Breast epithelium (tissue), 4 donors: Measurements from ENCODE around the gene COL8A2. TPM values are rescaled to one million over a fixed set of nuclear protein-coding genes. Genes with fewer than 3 reads are reported as not detected.

Experiments
- DNase-seq, 2 donors: peaks; one replicate each; pipeline ENCODE4 v3.0.0-alpha.2; 2019; ENCODE audit warnings: low spot score in 2 of 2
- H3K27ac ChIP-seq, 2 donors: fragments of 200-600 bp; sonication (generic) in 1 of 2; one replicate each; pipeline ENCODE4 v1.5.1; 2016 to 2019; ENCODE audit warnings: mild to moderate bottlenecking in 1 of 2
- H3K27me3 ChIP-seq, 2 donors: fragments of 200-600 bp; sonication (generic) in 1 of 2; one replicate each; pipeline versions ENCODE4 v1.5.1 to v1.6.0; 2017 to 2019; ENCODE audit warnings: control low read depth in 1 of 2, mild to moderate bottlenecking in 1 of 2
- H3K36me3 ChIP-seq: fragments of 200-600 bp; one replicate; pipeline ENCODE4 v1.5.1; 2019
- H3K4me1 ChIP-seq, 2 donors: fragments of 200-600 bp; sonication (generic); one replicate each; pipeline ENCODE4 v1.5.1; 2016 to 2019; ENCODE audit warnings: control low read depth in 1 of 2
- H3K4me3 ChIP-seq, 3 donors: fragments of 200-600 bp; sonication (generic); 1 replicate in 2 of 3; 2 replicates in 1 of 3; pipeline ENCODE4 v1.5.1; 2016 to 2019; ENCODE audit warnings: mild to moderate bottlenecking in 3 of 3, moderate library complexity in 2 of 3
- H3K9me3 ChIP-seq, 2 donors: fragments of 200-600 bp; sonication (generic) in 1 of 2; one replicate each; pipeline ENCODE4 v1.5.1; 2016 to 2019; ENCODE audit warnings: control low read depth in 1 of 2
- CTCF ChIP-seq, 3 donors: fragments of 450-650 bp; IDR thresholded peaks; one replicate each; pipeline ENCODE4 v1.5.1; 2016 to 2017; ENCODE audit warnings: antibody characterized with exemption in 3 of 3, mild to moderate bottlenecking in 3 of 3, moderate library complexity in 3 of 3
- POLR2A ChIP-seq: fragments of 450-650 bp; IDR thresholded peaks from one replicate; pipeline ENCODE4 v1.6.1; 2016; ENCODE audit warnings: antibody characterized with exemption, mild to moderate bottlenecking, moderate library complexity
- POLR2AphosphoS5 ChIP-seq, 3 donors: sonication (generic); formaldehyde crosslinking; IDR thresholded peaks; one replicate each; pipeline ENCODE4 v1.6.1; 2017; ENCODE audit warnings: antibody characterized with exemption in 3 of 3
- intact Hi-C: fragments of 100-400 bp; cut with DNase I; formaldehyde crosslinking; loops from one replicate; pipeline ENCODE4 v1.15.1; 2023; ENCODE audit warnings: low total_unique reads
- total RNA-seq, 3 donors: library from RNA; depleted of rRNA; stranded (reverse); fragments of >200 nt; gene quantifications; one replicate each; pipeline ENCODE4 v1.1.0, GENCODE V29; 2016

COL8A2 gene
- total RNA-seq, 3 donors from 2014 or later: 3.4 to 20.6 (median 11.1) TPM

GRCh38 chr1:36142121-36142520, 17.1 kb upstream of the COL8A2 start:
- H3K9me3 ChIP-seq: no peaks in the 10 kb centered on the region
- no peak for DNase-seq
- H3K27me3 ChIP-seq: no peaks in the 10 kb centered on the region
- H3K4me1 ChIP-seq: no peaks in the 10 kb centered on the region
- no peak for TF ChIP-seq POLR2AphosphoS5 (IDR thresholded peaks at IDR 0.05)
- TF ChIP-seq POLR2A: no peak
- no peak for TF ChIP-seq CTCF (IDR thresholded peaks at IDR 0.05)
- H3K36me3 ChIP-seq: no peaks in the 10 kb centered on the region
- peak overlapping the region; percentile 59 to 65 for H3K27ac ChIP-seq
- intact Hi-C loops: no loop called here
- no peak overlapping the region for H3K4me3 ChIP-seq

- TF ChIP-seq POLR2A (no peak), POLR2AphosphoS5 (IDR thresholded peaks at IDR 0.05) (no peak), CTCF (IDR thresholded peaks at IDR 0.05) (no peak)
- Histone ChIP-seq H3K27me3 (no peaks in the 10 kb centered on the region), H3K27ac (no peak overlapping the region), H3K4me3 (no peak overlapping the region), H3K4me1 (peaks cover 2 to 7% of the 10 kb centered on the region in 2 donors), H3K9me3 (no peaks in the 10 kb centered on the region), H3K36me3 (no peaks in the 10 kb centered on the region)
- no peak for DNase-seq
- intact Hi-C loops: no loop called here
Observed at GRCh38 chr1:36139521-36139920, 14.5 kb upstream of the COL8A2 start.

- H3K27me3 ChIP-seq: no peaks in the 10 kb centered on the region
- H3K36me3 ChIP-seq: no peaks in the 10 kb centered on the region
- H3K4me3 ChIP-seq: no peak overlapping the region
- no peak for DNase-seq
- H3K4me1 ChIP-seq: peaks cover 7% of the 10 kb centered on the region in 2 donors
- TF ChIP-seq POLR2A (no peak), CTCF (IDR thresholded peaks at IDR 0.05) (no peak), POLR2AphosphoS5 (IDR thresholded peaks at IDR 0.05) (no peak)
- H3K27ac ChIP-seq: peak overlapping the region in 1 of 2 donors; percentile 77
- intact Hi-C loops: no loop called here
- no peaks in the 10 kb centered on the region for H3K9me3 ChIP-seq
Observed at GRCh38 chr1:36137776-36138175, 12.8 kb upstream of the COL8A2 start.

GRCh38 chr1:36137226-36137625, 12.2 kb upstream of the COL8A2 start:
- TF ChIP-seq POLR2A: no peak
- no peak for TF ChIP-seq CTCF (IDR thresholded peaks at IDR 0.05)
- TF ChIP-seq POLR2AphosphoS5 (IDR thresholded peaks at IDR 0.05): no peak
- Histone ChIP-seq H3K27ac (peak overlapping the region; percentile 77 to 84), H3K9me3 (no peaks in the 10 kb centered on the region), H3K27me3 (no peaks in the 10 kb centered on the region), H3K4me3 (no peak overlapping the region), H3K36me3 (no peaks in the 10 kb centered on the region), H3K4me1 (peaks cover 7% of the 10 kb centered on the region in 2 donors)
- intact Hi-C loops: no loop called here
- no peak for DNase-seq

- peak in 1 of 2 donors; percentile 67 for DNase-seq
- Histone ChIP-seq H3K27me3 (no peaks in the 10 kb centered on the region), H3K4me1 (peaks cover 7% of the 10 kb centered on the region in 2 donors), H3K9me3 (no peaks in the 10 kb centered on the region), H3K4me3 (no peak overlapping the region), H3K36me3 (no peaks in the 10 kb centered on the region), H3K27ac (peak overlapping the region; percentile 77 to 84)
- intact Hi-C loops: no loop called here
- no peak for TF ChIP-seq POLR2A
- TF ChIP-seq POLR2AphosphoS5 (IDR thresholded peaks at IDR 0.05): no peak
- no peak for TF ChIP-seq CTCF (IDR thresholded peaks at IDR 0.05)
Observed at GRCh38 chr1:36136535-36136934, 11.5 kb upstream of the COL8A2 start.
